NCI-H187 (cell line): Measurements from ENCODE around the gene PPP1R12C.
"Not testable (repeated sequence)": the region's sequence is repeated elsewhere in the genome, so short reads cannot be mapped to it uniquely, and the experiment has no call there.

Experiments used
- DNase-seq, 2 experiments: peaks; one replicate each; lab custom pipeline; 2025; lab: John Stamatoyannopoulos, UW

Gene PPP1R12C

DNA sequence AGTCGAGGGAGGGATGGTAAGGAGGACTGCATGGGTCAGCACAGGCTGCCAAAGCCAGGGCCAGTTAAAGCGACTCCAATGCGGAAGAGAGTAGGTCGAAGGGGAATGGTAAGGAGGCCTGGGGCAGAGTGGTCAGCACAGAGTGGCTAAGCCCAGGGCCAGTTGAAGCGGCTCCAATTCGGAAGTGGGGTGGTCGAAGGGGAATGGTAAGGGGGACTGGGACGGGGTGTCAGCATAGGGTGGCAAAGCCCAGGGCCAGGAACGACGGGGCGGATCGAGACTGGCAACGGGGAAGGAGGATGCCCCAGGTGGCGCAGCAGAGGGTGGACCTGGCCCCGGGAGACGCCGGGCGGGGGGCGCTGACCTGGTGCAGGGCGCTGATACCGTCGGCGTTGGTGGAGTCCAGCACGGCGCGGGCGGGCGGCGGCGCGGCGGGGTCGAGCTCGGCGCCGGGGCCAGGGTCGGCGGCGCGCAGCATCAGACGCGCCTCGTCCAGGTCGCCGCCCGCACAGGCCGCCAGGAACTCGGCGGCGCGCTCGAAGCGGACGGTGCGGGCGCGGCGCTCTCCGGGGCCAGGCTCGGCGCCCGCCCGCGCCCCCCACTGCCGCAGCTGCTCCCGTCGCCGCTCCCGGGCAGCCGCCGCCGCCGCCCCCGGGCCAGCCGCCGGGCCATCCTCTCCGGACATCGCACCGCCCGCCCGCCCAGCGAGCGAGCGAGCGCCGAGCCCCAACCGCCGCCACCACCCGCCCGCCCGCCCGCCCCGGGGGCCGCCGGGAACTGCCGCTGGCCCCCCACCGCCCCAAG lies at the start of gene PPP1R12C:
PPP1R12C (minus strand) TSS at position 779 of the 804 bp plus-strand sequence; CDS start at position 685, 94 bp downstream.
- DNase-seq = no peak

DNA sequence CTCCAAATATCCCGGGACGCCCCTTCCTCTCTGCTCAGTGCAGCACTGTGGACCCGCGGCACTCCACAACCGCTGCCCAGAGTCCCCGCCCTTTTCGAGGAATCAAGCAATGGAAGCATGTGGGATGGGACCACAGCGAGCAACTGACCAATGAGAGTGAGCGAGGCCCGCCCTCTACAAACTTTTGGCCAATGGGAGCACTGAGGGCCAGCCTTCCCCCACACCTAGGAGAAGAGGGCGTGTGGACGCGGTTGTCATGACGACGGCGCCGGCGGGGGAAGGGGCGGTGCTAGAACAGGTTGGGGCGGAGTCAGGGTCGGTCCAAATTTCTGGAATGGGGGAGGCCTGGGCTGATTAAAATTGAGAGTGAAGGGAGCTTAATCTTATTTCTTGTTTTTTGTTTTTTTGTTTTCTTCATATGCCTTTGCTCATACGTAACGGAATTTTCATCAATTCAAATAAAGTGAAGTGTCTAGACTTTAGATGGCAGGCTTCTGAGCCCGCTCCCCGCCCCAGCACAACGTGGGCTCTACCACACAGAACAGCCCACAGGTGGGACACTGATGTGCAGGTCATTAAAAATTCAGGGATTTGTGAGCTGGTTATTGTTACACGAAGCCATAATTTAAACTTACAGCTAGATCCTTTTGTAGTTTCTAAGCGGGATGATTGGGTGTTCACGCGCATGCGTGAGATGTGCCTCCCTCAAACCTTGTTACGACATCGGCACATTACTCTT lies 49.3 kb upstream of the PPP1R12C start, which contains the start of gene DNAAF3:
DNAAF3 (minus strand) TSS at position 84 of the 739 bp plus-strand sequence. CDS start 200 bp downstream, outside the sequence.
- peak; percentile 84 to 96 for DNase-seq

DNA sequence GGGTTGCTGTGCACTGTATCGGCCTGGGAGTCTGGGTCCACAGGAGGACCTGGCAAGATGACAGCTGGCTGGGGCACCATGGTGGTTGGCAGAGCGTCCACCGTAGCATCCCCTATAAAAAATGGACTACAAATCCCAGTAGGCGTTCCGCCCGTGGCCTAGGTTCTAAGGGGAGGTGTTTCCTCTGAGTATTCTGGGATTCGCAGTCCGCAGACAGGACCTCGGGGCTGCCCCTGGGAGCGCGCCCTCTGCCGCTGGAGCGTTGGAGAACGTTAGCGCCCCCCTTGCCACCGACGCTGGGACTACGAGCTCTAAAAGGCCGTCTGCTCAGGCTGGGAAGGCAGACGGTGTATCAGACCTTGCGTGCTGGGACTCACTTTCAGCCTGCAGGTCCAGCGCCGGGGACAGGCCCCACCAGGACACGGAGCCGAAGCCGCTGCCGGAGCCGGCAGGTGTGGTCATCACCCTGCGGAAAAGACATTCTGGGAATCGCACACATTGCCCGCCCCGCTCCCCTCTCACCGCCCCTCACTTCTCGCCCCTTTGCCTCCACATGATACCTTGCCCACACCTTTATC lies 48.6 kb upstream of the PPP1R12C start:
- peak in 1 of 2 experiments; percentile 19 for DNase-seq

DNA sequence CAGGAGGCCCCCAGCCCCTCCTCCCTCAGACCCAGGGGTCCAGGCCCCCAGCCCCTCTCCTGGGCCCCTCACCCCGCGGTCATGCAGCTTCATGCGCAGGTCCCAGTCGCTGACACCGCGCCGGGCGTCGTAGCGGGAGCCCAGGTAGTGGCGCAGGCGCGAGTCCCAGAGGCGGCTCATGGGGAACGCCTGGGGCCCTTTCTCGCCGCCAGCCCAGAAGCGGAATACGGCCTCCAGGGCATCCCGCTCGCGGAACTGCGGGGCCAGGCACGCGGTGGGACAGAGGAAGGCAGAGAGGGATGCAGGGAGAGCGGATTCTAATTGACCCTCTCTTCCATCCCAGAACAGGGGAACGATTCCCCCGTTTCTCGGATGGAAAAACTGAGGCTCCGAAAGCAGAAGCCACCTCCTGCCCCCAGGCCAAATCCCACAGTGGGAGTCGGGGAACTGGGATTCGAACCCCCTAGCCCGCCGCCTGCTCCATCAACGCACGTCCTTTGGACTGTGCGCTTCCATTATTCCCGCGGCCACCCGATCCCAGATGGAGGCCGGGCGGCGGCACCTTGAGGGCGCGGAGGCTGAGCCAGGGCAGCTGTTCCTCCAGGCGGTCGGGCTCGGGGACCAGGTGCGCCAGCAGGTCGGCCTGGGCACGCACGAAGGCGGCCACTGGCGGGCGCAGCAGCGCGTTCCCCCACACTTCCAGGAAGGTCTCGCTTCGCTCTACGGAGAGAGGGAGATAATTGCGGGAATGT lies 44.3 kb upstream of the PPP1R12C start:
- no peak for DNase-seq

DNA sequence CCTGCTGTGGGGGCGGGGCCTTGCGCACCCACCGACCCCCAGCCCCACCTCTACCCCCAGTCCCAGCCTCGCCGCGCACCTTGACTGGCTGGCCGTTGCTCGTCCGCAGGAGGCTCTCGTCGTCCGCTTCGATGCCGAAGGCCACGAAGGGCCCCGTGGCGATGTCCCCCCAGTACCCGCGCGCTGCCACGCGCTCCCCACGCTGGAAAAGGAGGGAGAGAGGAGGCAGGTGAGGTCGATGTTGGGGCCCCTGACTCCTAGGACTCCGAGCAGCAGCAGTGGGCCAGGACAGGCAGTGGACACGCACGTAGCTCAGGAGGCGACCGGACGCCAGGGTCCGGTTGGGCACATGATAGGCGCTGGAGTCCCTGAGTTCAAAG lies 43.5 kb upstream of the PPP1R12C start:
- no peak for DNase-seq

DNA sequence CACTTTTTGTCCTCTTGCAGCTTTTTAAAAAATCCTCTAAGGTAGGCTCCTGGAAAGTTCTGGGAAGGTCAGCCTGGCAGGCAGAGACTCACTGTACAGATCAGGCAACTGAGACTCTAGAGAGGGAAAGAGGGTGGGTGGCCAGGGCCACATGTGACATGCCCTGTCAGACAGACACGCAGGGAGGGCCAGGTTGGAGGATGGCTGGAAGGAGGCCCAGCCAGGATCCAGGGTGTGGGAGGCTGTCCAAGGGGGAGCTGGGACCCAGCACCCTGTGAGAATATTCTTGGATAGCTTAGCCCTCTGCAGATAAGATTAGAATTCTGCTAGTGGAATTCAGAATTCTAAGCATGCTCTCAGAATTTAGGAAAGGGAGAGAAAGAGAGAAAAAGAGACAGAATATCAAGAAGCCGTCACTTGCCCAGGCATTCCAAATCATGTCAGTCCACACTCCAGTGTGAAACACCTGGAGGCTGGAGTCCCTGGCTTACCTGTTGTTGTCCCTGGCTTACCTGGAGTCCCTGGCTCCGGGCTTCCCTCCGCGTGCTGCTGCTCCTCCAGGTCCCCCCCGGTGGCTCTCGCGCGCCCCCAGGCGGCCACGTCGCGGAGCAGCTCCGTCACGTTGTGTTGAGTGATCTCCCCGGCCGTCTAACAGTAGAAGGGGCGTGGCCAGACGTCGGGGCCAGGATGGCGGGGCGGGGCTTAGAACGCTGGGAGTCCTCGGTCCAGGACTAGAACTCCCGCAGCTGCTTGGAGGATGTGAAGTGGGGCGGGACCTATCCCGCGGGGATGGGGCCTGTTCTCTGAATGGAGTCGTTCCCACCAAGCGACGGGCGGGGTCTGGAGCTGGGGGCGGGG lies 42.9 kb upstream of the PPP1R12C start:
- peak; percentile 82 to 95 for DNase-seq

DNA sequence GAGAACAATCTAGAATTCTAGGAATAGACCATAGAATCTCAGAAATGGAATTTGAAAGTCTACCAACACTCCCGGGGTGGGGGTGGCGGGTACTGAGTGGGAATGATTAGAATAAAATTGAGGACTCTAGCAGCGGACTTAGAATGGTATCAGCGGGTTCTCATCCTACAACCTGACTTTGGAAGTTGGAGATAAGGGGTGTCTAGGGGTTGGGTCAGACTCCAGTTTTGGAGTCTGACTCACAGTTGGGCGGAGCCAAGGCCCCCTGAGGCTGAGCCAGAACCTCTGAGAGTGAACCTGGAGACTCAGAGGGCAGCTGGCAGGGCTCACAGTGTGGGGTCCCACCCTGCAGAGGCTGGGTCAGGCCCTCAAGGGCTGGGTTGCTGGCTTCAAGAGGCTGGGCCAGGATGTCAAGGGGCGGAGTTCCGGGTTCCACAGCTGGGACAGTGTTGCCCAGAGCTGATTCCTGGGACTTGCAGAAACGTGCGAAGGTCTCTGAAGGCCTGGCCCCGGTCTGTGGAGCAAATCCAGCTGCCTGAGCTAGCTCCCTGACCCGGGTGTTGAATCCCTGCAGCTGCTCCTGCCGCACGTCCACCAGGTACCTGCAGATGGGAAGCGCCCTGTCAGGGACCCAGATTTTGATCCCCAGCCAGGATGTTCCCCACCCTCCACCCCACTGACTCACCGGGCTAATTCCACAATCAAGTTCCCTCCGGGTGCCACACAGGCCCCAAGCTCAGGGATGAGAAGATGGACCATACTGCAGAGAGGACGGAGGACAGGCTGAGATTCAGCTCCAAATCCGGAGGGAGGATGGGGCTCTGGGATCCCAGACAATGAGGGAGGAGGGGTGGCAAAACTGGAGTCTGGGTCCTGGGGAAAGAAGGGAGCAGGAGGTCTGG lies 41.7 kb upstream of the PPP1R12C start:
- DNase-seq = no peak

DNA sequence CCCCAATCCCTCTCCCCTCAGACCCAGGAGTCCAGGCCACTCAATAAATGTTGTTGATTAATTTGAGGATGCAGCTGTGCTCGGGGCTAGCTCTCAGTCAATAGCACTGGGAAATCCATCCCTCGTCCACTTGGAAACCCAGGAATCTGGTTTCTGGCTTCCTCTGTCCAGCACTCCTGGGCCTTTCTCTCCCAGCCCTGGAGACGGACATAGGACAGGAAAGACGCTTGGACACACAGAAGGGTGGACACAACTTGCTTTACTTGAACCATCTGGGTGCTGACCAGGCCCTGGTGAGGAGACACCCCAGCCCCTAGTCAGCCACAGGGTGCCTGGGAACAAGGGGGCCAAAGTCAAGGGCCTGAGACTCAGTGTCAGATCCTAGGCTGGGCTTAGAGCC lies 41.0 kb upstream of the PPP1R12C start:
- DNase-seq = no peak

DNA sequence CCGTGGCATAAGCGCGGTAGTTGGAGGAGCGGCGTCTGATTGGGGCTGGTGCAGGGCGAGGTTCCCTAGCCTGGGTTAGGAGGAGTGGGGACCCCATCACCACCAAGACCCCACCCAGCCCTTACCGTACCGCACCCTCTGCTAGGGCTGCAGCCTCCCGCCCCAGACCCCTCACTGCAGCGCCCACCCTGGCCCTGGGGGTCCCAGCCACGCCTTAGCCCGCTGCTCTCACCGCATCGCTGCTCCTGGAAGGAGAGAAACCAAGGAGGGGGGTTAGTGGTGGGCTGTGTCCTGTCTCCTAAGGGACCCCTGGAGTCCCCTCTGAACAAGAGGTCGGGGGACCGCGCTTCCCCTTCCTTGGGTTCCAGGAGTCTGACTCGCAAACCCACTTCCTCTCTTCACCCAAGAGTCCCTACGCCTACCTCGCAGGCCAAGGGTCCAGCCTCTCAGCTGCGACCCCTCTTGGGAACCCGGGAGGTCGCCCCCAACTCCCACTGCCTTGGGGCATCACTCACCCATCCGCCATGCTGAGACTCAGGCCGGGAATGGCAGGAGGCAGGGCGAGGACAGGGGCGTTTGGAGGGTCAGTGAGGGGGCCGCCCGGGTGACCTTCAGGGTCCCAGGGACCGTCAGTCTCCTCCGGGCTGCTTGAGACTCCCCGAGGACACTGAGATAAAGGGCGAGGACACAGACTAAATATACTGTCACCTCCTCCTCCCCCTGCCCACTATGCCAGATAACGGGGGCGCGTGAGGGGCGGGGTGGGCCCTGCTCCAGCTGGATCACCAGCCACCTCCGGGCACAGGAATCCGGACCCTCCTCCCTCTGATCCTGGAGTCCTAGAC lies 39.8 kb upstream of the PPP1R12C start, which contains the start of gene TNNI3:
TNNI3 (minus strand) TSS at position 669 of the 845 bp plus-strand sequence; CDS start at position 526, 143 bp downstream.
- DNase-seq = no peak

DNA sequence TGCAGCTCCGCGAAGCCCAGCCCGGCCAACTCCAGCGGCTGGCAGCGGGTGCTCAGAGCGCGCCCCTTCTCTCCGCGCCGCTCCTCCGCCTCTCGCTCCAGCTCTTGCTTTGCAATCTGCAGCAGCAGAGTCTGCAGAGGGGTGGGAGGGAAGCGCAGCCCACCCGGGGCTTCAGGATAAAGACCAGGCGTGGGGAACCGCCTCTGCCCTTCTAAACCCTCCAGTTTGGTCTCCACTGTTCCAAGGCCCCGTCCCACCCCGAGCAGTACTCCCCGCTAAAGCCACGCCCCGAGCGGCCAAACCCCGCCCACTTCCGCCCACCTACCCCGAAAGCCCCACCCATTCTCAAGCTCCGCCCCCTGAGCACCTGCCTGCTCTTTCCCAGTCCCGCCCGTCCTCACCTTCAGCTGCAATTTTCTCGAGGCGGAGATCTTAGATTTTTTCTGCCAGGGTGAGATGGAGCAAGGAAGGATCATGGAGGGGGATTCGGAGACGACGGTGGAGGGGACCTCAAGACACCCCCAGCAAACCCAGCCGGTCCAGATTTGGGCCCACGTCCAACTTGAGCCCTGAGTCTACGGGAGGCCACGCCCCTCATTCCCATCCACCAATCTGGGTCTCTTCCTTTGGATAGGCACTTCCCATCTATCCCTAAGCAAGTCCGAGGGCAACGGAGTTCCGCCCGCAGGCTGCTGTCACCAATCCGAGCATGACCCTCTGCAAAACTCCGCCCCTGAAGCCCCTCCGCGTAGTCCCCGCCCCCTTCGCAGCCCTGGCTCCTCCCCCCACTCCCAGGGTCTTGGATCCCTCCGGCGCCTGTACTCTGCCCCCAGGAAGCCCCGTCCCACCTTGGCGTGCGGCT lies 39.0 kb upstream of the PPP1R12C start:
- peak; percentile 52 to 63 for DNase-seq

DNA sequence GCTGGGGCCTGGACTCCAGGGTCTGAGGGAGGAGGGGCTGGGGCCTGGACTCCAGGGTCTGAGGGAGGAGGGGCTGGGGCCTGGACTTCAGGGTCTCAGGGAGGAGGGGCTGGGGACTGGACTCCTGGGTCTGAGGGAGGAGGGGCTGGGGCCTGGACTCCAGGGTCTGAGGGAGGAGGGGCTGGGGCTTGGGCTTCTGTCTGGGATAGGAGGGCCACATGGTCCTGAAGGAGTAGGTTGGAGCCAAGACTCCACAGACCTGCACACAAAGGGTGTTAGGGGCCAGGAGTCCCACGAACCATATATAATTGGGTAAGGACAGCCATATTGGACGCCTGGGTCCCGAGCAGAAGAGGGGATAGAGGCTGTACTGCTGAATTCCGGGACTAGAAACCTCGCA lies 38.3 kb upstream of the PPP1R12C start:
- DNase-seq = not testable (repeated sequence)

DNA sequence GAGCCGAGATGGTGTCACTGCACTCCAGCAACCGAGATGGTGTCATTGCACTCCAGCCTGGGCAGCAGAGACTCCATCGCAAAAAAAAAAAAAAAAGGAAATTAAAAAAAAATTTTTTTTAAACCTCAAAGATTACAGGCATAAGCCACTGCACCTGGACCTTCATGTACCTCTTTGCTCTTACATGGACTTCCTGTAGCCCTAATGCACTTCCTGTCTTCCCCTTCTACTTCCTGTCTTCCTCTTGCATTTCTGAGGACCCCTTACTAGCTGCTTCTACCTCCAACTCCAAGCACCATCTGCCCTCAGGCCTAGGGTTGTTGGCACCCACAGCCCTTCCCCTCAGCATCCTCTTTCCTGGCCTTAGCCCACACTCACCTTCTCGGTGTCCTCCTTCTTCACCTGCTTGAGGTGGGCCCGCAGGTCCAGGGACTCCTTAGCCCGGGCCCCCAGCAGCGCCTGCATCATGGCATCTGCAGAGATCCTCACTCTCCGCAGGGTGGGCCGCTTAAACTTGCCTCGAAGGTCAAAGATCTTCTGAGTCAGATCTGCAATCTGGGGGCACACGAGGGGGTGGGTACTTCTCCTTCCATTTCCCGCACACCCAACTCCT lies 36.3 kb upstream of the PPP1R12C start:
- no peak for DNase-seq

DNA sequence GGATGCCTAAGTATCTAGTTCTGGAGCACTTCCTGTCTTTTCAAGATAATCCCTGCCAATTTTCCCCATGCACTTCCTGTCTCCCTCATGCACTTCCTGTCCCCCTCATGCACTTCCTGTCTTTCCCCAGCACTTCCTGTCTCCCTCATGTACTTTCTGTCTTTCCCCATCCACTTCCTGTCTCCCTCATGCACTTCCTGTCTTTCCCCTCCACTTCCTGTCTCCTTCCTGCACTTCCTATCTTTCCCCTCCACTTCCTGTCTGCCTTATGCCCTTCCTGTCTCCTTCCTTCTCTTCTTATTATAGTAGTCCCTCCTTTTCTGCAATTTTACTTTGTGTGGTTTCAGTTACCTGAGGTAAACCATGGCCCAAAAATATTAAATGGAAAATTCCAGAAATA lies 34.6 kb upstream of the PPP1R12C start:
- DNase-seq = no peak

DNA sequence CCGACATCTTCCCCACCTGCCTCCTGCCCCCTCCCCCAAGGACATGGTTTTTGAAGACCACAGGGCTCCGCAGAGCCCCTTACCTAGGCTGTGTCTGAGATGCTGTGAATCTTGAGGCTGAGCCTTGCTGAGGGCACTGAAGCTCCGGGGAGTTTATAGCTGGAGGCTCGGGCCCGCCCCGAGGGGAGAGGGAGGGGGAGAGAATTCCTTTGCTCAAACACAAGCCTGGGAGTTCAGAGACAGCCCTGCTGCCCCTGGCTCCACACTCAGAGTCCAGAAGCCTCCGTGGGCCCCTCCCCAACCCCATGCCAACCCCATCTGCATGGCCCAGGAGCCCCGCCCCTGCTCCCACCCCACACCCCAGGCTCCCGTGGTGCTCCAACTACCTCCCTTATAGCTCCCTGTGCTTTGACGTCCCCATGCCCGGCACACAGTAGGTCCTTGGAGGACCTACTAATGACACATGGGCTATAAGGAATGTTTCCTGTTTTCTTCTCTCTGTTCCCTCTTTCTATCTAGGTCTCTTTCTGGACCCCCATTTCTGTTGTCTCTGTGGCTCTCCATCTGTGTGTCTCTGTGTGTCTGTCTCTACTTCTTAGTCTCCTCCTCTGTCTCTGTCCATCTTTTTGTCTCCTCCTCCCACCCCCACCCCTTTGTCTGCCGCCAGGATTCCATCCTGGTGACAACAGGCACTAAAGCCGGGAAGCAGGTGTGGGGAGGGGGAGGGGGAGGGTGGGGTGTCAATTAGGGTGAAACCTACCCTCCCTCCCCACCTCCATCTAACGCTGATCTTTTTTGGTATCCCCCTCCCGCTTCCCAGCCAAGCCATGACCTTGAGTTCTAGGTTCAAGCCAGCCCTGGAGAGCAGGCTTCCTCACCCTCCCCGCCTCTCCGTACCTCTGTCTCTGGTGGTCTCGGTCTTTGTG lies 31.9 kb upstream of the PPP1R12C start, which contains the start of gene TNNT1:
TNNT1 (minus strand) TSS at position 129 of the 926 bp plus-strand sequence. CDS start 2,049 bp downstream, outside the sequence.
- no peak for DNase-seq

DNA sequence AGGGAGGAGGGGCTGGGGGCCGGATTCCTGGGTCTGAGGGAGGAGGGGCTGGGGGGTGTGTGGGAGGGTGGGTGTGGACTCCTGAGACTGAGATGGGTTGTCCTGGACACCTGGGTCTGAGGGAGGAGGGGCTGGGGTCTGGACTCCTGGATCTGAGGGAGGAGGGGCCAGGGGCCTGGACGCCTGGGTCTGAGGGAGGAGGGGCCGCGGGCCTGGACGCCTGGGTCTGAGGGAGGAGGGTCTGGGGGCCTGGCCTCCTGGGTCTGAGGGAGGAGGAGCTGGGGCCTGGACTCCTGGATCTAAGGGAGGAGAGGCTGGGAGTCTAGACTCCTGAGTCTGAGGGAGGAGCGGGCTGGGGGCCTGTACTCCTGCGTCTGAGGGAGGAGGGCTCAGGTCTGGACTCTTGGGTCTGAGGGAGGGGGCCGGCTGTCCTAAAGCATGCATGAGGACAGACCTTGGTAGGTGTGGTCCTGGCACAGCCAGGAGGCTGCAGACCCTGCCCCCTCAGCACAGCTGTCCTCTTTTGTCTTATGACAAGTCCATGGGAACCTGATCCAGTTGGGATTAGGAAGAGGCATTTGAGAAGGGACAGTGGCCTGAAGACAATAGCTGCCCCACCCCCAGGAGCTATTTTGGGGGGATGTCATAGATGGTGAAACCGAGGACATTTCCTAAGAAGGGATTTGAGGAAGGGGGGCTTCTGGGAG lies 30.3 kb upstream of the PPP1R12C start:
- no peak for DNase-seq
